D721Med (cell line): Measurements from ENCODE around the gene AKT2.

Experiments used
- DNase-seq: peaks from one replicate; pipeline ENCODE4 v3.0.0; 2011; ENCODE audit warnings: low spot score; ENCODE audit not compliant: insufficient read length
- FAIRE-seq: peaks from 2 replicates; lab custom pipeline; 2011; peaks lifted over from hg19 to GRCh38; lab: Jason Lieb, UNC
- TF ChIP-seq, protein P1 (sequence below): IDR thresholded peaks from 2 replicates; pipeline ENCODE4 v1.5.1; 2012; ENCODE audit warnings: mild to moderate bottlenecking, control low read depth; ENCODE audit not compliant: insufficient read depth; ENCODE audit errors: missing control alignments

Gene AKT2

GRCh38 chr19:40241809-40242384 is 43.2 kb downstream of the AKT2 start:
- TF ChIP-seq, protein P1, sequence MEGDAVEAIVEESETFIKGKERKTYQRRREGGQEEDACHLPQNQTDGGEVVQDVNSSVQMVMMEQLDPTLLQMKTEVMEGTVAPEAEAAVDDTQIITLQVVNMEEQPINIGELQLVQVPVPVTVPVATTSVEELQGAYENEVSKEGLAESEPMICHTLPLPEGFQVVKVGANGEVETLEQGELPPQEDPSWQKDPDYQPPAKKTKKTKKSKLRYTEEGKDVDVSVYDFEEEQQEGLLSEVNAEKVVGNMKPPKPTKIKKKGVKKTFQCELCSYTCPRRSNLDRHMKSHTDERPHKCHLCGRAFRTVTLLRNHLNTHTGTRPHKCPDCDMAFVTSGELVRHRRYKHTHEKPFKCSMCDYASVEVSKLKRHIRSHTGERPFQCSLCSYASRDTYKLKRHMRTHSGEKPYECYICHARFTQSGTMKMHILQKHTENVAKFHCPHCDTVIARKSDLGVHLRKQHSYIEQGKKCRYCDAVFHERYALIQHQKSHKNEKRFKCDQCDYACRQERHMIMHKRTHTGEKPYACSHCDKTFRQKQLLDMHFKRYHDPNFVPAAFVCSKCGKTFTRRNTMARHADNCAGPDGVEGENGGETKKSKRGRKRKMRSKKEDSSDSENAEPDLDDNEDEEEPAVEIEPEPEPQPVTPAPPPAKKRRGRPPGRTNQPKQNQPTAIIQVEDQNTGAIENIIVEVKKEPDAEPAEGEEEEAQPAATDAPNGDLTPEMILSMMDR, result no peak
- DNase-seq (no peak), FAIRE-seq (no peak)

GRCh38 chr19:40241125-40241808 is 43.9 kb downstream of the AKT2 start:
- no peak for DNase-seq
- TF ChIP-seq, protein P1, result no peak
- no peak for FAIRE-seq

- DNase-seq (no peak), FAIRE-seq (no peak)
- TF ChIP-seq, protein P1, result no peak
Observed at GRCh38 chr19:40240332-40240731, 44.8 kb downstream of the AKT2 start.

- FAIRE-seq (no peak), DNase-seq (no peak)
Observed at GRCh38 chr19:40239415-40240226, 45.5 kb downstream of the AKT2 start.

GRCh38 chr19:40238775-40239174 is 46.4 kb downstream of the AKT2 start:
- FAIRE-seq (no peak), DNase-seq (no peak)
- TF ChIP-seq, protein P1, result no peak

More at GRCh38 chr19:40239415-40240226, 45.5 kb downstream of the AKT2 start:
- TF ChIP-seq, protein P1, result no peak

DNA sequence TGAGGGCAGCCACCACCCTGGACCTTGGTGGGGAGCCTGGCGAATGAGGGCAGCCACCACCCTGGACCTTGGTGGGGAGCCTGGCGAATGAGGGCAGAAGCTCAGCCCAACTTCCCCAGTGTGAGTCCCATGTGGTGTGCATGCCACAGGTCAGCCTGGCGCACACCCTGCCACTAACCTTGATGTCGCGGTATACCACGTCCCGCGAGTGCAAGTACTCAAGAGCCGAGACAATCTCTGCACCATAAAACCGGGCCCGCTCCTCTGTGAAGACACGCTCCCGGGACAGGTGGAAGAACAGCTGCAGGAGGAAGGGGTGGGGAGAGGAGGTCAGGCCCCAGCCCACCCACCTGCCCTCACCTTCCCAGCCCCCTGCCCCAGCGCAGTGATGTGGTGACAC is 47.4 kb downstream of the AKT2 start:
- no peak for DNase-seq
- FAIRE-seq, result no peak
- TF ChIP-seq, protein P1, result no peak
